Stimulated activated CD8-positive, alpha-beta memory T cell treated with anti-CD3 and anti-CD28 coated beads, Interleukin-12 subunit alpha, Interleukin-12 subunit beta, amount 100 ng/mL, for 1 hour (primary cell): ENCODE measurements around the gene INPP4A.

ENCODE experiments used
- DNase-seq: peaks from one replicate; pipeline ENCODE4 v3.0.0-alpha.2; 2020; ENCODE audit warnings: low read depth

The INPP4A gene

GRCh38 chr2:98514879-98515249, 70.2 kb downstream of the INPP4A start:
- no peak for DNase-seq

GRCh38 chr2:98515250-98515991, 70.8 kb downstream of the INPP4A start:
- DNase-seq: no peak

GRCh38 chr2:98516571-98516970, 71.9 kb downstream of the INPP4A start:
- no peak for DNase-seq

GRCh38 chr2:98517636-98518035, 73.0 kb downstream of the INPP4A start:
- DNase-seq: no peak

GRCh38 chr2:98518101-98518500, 73.4 kb downstream of the INPP4A start:
- peak; percentile 33 for DNase-seq

- DNase-seq: no peak
Measured at GRCh38 chr2:98519156-98519555, 74.5 kb downstream of the INPP4A start.

- no peak for DNase-seq
Measured at GRCh38 chr2:98519851-98520250, 75.2 kb downstream of the INPP4A start.

GRCh38 chr2:98520806-98521205, 76.1 kb downstream of the INPP4A start:
- no peak for DNase-seq

GRCh38 chr2:98521266-98521665, 76.6 kb downstream of the INPP4A start:
- DNase-seq: no peak

GRCh38 chr2:98522854-98523253, 78.2 kb downstream of the INPP4A start:
- DNase-seq: no peak

GRCh38 chr2:98524168-98524567, 79.5 kb downstream of the INPP4A start:
- DNase-seq: no peak

GRCh38 chr2:98528349-98528748, 83.7 kb downstream of the INPP4A start:
- no peak for DNase-seq

GRCh38 chr2:98530114-98530513, 85.5 kb downstream of the INPP4A start:
- DNase-seq: no peak

GRCh38 chr2:98532756-98533155, 88.1 kb downstream of the INPP4A start:
- DNase-seq: no peak

GRCh38 chr2:98533547-98533946, 88.9 kb downstream of the INPP4A start:
- DNase-seq: no peak

- no peak for DNase-seq
Measured at GRCh38 chr2:98534761-98535160, 90.1 kb downstream of the INPP4A start.

GRCh38 chr2:98535971-98536677, 91.5 kb downstream of the INPP4A start:
- DNase-seq: no peak

- DNase-seq: no peak
Measured at GRCh38 chr2:98537390-98538126, 92.9 kb downstream of the INPP4A start.

- DNase-seq: no peak
Measured at GRCh38 chr2:98538280-98539041, 93.8 kb downstream of the INPP4A start.

GRCh38 chr2:98539056-98539735, 94.5 kb downstream of the INPP4A start:
- no peak for DNase-seq

- DNase-seq: no peak
Measured at GRCh38 chr2:98540536-98540935, 95.9 kb downstream of the INPP4A start.

- DNase-seq: no peak
Measured at GRCh38 chr2:98541489-98541888, 96.8 kb downstream of the INPP4A start.
